ENCODE data around the gene KLF5.

- TF ChIP-seq, protein P1, sequence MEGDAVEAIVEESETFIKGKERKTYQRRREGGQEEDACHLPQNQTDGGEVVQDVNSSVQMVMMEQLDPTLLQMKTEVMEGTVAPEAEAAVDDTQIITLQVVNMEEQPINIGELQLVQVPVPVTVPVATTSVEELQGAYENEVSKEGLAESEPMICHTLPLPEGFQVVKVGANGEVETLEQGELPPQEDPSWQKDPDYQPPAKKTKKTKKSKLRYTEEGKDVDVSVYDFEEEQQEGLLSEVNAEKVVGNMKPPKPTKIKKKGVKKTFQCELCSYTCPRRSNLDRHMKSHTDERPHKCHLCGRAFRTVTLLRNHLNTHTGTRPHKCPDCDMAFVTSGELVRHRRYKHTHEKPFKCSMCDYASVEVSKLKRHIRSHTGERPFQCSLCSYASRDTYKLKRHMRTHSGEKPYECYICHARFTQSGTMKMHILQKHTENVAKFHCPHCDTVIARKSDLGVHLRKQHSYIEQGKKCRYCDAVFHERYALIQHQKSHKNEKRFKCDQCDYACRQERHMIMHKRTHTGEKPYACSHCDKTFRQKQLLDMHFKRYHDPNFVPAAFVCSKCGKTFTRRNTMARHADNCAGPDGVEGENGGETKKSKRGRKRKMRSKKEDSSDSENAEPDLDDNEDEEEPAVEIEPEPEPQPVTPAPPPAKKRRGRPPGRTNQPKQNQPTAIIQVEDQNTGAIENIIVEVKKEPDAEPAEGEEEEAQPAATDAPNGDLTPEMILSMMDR (IDR thresholded peaks at IDR 0.05) = no peak
- TF ChIP-seq MAX (CRISPR knock-in tag; IDR thresholded peaks at IDR 0.05) (no peak), GABPB1 (CRISPR knock-in tag; IDR thresholded peaks at IDR 0.05) (no peak), USF1 (CRISPR knock-in tag; IDR thresholded peaks at IDR 0.05) (no peak), JAZF1 (CRISPR knock-in tag; IDR thresholded peaks at IDR 0.05) (no peak), ATF3 (CRISPR knock-in tag; conservative IDR thresholded peaks at IDR 0.05) (no peak), RELA (CRISPR knock-in tag; IDR thresholded peaks at IDR 0.05; ENCODE audit: borderline replicate concordance) (no peak), CBFB (CRISPR knock-in tag; IDR thresholded peaks at IDR 0.05; ENCODE audit: low read depth) (no peak), ZNF263 (CRISPR knock-in tag; IDR thresholded peaks at IDR 0.05; ENCODE audit: low read depth) (no peak), ELF4 (CRISPR knock-in tag; IDR thresholded peaks at IDR 0.05; ENCODE audit: low read depth) (no peak)
Observed at GRCh38 chr13:73038064-73038463, 20.7 kb upstream of the KLF5 start.

All from WTC11 (cell line).